ENCODE measurements around the gene SSUH2. TPM values are rescaled to one million over a fixed set of nuclear protein-coding genes. Genes with fewer than 3 reads are reported as not detected.
"Not testable (repeated sequence)": the region's sequence is repeated elsewhere in the genome, so short reads cannot be mapped to it uniquely, and the experiment has no call there.

Gene SSUH2
- total RNA-seq, 1 donor from 2014 or later = 0.05 TPM

GRCh38 chr3:8589880-8590556 lies 54.6 kb downstream of the SSUH2 start:
- peak; percentile 84 for DNase-seq (ENCODE audit: low read depth)

GRCh38 chr3:8584661-8585060 lies 59.9 kb downstream of the SSUH2 start:
- no peak for DNase-seq (ENCODE audit: low read depth)

GRCh38 chr3:8581806-8582445 lies 62.7 kb downstream of the SSUH2 start:
- DNase-seq (ENCODE audit: low read depth) = peak; percentile 79

- no peak for DNase-seq (ENCODE audit: low read depth)
Observed at GRCh38 chr3:8581373-8581772, 63.2 kb downstream of the SSUH2 start.

GRCh38 chr3:8580434-8580833 lies 64.2 kb downstream of the SSUH2 start:
- DNase-seq (ENCODE audit: low read depth) = not testable (repeated sequence)

- no peak for DNase-seq (ENCODE audit: low read depth)
Observed at GRCh38 chr3:8579943-8580342, 64.7 kb downstream of the SSUH2 start.

GRCh38 chr3:8579096-8579495 lies 65.5 kb downstream of the SSUH2 start:
- peak; percentile 44 for DNase-seq (ENCODE audit: low read depth)

- DNase-seq (ENCODE audit: low read depth) = no peak
Observed at GRCh38 chr3:8578282-8578681, 66.3 kb downstream of the SSUH2 start.

GRCh38 chr3:8576841-8577571 lies 67.6 kb downstream of the SSUH2 start:
- peak; percentile 91 for DNase-seq (ENCODE audit: low read depth)

- DNase-seq (ENCODE audit: low read depth) = no peak
Observed at GRCh38 chr3:8576436-8576835, 68.2 kb downstream of the SSUH2 start.

- no peak for DNase-seq (ENCODE audit: low read depth)
Observed at GRCh38 chr3:8575364-8576104, 69.1 kb downstream of the SSUH2 start.

- no peak for DNase-seq (ENCODE audit: low read depth)
Observed at GRCh38 chr3:8574670-8575322, 69.8 kb downstream of the SSUH2 start.

GRCh38 chr3:8574040-8574669 lies 70.4 kb downstream of the SSUH2 start:
- peak; percentile 59 for DNase-seq (ENCODE audit: low read depth)

GRCh38 chr3:8573342-8573926 lies 71.2 kb downstream of the SSUH2 start:
- DNase-seq (ENCODE audit: low read depth) = no peak

- no peak for DNase-seq (ENCODE audit: low read depth)
Observed at GRCh38 chr3:8571256-8571655, 73.3 kb downstream of the SSUH2 start.

Other genes with a start within 250 kb of the SSUH2 start
- gene LMCD1, start 143.0 kb downstream of the SSUH2 start, total RNA-seq = 21.9 and 24.9 TPM in 2 replicates
- gene CAV3, start 89.0 kb upstream of the SSUH2 start, total RNA-seq = 90.5 and 133 TPM in 2 replicates
- gene OXTR, start 124.8 kb upstream of the SSUH2 start, total RNA-seq = 4.7 and 5.1 TPM in 2 replicates

Measured in myocyte (in vitro differentiated cells).